Right lobe of liver (tissue), 6 donors: ENCODE results near the gene KIF14. TPM values are rescaled to one million over a fixed set of nuclear protein-coding genes. Genes with fewer than 3 reads are reported as not detected.
"Not testable (repeated sequence)": the region's sequence is repeated elsewhere in the genome, so short reads cannot be mapped to it uniquely, and the experiment has no call there.

ENCODE experiments used
- ATAC-seq, 4 donors: fragments of 200-7000 bp; cut with Tn5 transposase; one replicate each; pipeline ENCODE4 v1.9.1; 2020; ENCODE audit warnings: mild to moderate bottlenecking in 4 of 4, moderate library complexity in 4 of 4
- DNase-seq, 3 donors: peaks; one replicate each; pipeline ENCODE4 v3.0.0-alpha.2; 2020
- H3K27ac ChIP-seq, 3 donors: fragments of 200-600 bp; one replicate each; pipeline ENCODE4 v1.8.0; 2022
- H3K27me3 ChIP-seq, 2 donors: fragments of 200-600 bp; one replicate each; pipeline ENCODE4 v1.8.0; 2022
- H3K36me3 ChIP-seq, 4 donors: fragments of 200-600 bp; sonication (generic) in 1 of 4; one replicate each; pipeline versions ENCODE4 v1.5.1 to v1.8.0; 2017 to 2022; ENCODE audit warnings: control low read depth in 1 of 4
- H3K4me1 ChIP-seq, 4 donors: fragments of 200-600 bp; sonication (generic) in 1 of 4; one replicate each; pipeline versions ENCODE4 v1.5.1 to v1.8.0; 2017 to 2022; ENCODE audit warnings: control low read depth in 1 of 4
- H3K4me3 ChIP-seq, 3 donors: fragments of 200-600 bp; one replicate each; pipeline ENCODE4 v1.8.0; 2022
- H3K9me3 ChIP-seq, 4 donors: fragments of 200-600 bp; sonication (generic) in 1 of 4; one replicate each; pipeline versions ENCODE4 v1.5.1 to v1.8.0; 2017 to 2022; ENCODE audit warnings: control low read depth in 1 of 4
- CTCF ChIP-seq, 4 donors: fragments of 200-600 bp in 3 of 4; fragments of 450-650 bp in 1 of 4; IDR thresholded peaks; one replicate each; pipeline versions ENCODE4 v1.5.1 to v1.8.0; 2016 to 2022; ENCODE audit warnings: antibody characterized with exemption in 4 of 4, mild to moderate bottlenecking in 2 of 4
- POLR2A ChIP-seq: fragments of 450-650 bp; IDR thresholded peaks from one replicate; pipeline ENCODE4 v1.6.1; 2017; ENCODE audit warnings: antibody characterized with exemption, mild to moderate bottlenecking
- WGBS: methylation state at CpG from one replicate; pipeline ENCODE4 v1.1.6; 2018; ENCODE audit warnings: low coverage, low lambda C conversion rate; ENCODE audit not compliant: insufficient coverage; ENCODE audit errors: missing lambda C conversion rate; 5-methylcytosine and 5-hydroxymethylcytosine counted together
- intact Hi-C, 2 donors: fragments of 100-400 bp; cut with DNase I; formaldehyde crosslinking; loops; one replicate each; pipeline versions ENCODE4 v1.11.2 to v1.14.1; 2022
- total RNA-seq, 6 experiments: library from RNA; depleted of rRNA in 2 of 6; stranded (reverse); fragments of >200 nt in 2 of 6; fragmentation: NEBNext Ultra II Directional in 3 of 6; extraction: Animal tissue kit (Norgen Biotek cat#: 25700) in 3 of 6; gene quantifications; one replicate each; pipeline versions ENCODE4 v1.1.0 to v1.2.4, GENCODE V29; 2016 to 2023
- donor health status: DM: no; HTN: yes; CAD: no.
- donor health status: DM: no; HTN: no; CAD: no.
- donor health status: DM: no; HTN: no; CAD: no.
- donor health status: DM: no; HTN: yes; CAD: no.
- donor health status: DM: no; HTN: yes; CAD: no.

Gene KIF14
- total RNA-seq, 6 experiments from 2014 or later, result 0.15 to 0.49 (median 0.38) TPM

DNA sequence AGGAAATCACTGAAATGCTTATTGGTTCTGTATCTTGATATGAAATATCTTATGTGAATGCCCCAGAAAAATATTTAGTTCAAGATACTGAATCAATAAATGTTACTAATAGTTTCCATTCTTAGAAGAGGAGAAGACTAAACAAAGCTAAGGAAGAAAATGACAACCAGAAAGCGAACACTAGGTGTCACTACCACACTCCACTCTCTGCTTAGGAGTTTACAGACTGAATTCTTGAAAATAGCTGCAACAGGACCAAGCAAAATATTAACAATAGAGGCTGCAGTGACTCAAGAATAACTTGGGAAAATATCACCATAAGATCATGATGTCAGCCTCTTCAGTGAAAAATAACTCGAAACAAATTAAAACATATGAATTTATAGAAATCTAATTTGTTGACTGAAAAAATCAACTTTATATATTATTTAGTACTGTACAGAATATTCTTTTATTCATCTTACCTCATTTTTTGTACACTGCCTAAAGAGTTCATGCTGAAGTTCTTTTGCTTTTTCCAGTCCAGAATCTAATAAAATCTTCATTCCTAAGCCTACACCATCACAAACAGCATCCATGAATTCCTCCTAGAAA lies 61.6 kb downstream of the KIF14 start:
- intact Hi-C loops, result no loop called here
- H3K36me3 ChIP-seq, result no peaks in the 10 kb centered on the region
- H3K27ac ChIP-seq, result no peak overlapping the region
- no peak overlapping the region for H3K4me3 ChIP-seq
- peak; percentile 45 to 73 (median 66) for TF ChIP-seq CTCF (IDR thresholded peaks at IDR 0.05)
- no peak for TF ChIP-seq POLR2A
- H3K27me3 ChIP-seq, result no peaks in the 10 kb centered on the region
- no peak for DNase-seq
- ATAC-seq, result peak; percentile 71 to 81 (median 74)
- no peaks in the 10 kb centered on the region for H3K9me3 ChIP-seq
- H3K4me1 ChIP-seq, result no peaks in the 10 kb centered on the region
- WGBS, result 32% methylated on average over 2 of the region's 2 CpGs

DNA sequence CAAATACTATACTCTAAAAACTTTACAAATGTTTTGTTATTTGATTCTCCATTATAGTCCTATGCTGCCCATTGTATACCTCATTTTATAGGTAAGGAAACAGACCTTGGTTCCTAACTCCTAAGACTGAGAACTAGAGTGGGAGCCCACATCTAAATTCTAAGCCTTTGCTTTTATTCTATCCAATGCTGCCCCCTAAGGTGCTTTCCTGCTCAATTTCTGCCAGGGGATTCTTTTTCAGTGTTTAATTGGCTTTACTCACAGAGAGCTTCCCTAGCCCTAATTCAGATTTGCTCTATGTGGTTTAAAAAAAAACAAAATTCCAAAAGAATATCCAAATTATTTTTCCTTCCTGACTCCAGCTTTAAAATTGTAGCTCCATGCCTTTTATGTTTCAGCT lies 64.5 kb downstream of the KIF14 start:
- no peaks in the 10 kb centered on the region for H3K27me3 ChIP-seq
- DNase-seq (no peak), ATAC-seq (no peak)
- no peaks in the 10 kb centered on the region for H3K36me3 ChIP-seq
- no peaks in the 10 kb centered on the region for H3K4me1 ChIP-seq
- no peak overlapping the region for H3K4me3 ChIP-seq
- intact Hi-C loops, result no loop called here
- H3K9me3 ChIP-seq, result no peaks in the 10 kb centered on the region
- no peak overlapping the region for H3K27ac ChIP-seq
- TF ChIP-seq CTCF (IDR thresholded peaks at IDR 0.05) (no peak), POLR2A (no peak)

DNA sequence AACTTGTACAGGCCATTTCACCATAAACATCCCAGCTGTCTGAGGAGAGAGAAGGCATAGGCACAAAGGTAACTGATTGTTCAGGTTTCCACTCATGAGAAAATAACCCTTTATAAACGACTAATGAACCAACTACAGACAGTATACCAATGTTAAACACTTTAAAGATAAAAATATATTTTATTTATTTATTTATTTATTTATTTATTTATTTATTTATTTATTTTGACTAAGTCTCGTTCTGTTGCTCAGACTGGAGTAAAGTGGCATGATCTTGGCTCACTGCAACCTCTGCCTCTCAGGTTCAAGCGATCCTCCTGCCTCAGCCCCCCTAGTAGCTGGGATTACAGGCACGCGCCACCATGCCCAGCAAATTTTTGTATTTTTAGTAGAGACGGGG lies 67.8 kb downstream of the KIF14 start:
- DNase-seq, H3K9me3 ChIP-seq, H3K27me3 ChIP-seq, H3K4me3 ChIP-seq, H3K36me3 ChIP-seq, H3K27ac ChIP-seq, ATAC-seq, intact Hi-C loops, H3K4me1 ChIP-seq: not testable (repeated sequence)
- 99% methylated on average over 6 of the region's 6 CpGs for WGBS

DNA sequence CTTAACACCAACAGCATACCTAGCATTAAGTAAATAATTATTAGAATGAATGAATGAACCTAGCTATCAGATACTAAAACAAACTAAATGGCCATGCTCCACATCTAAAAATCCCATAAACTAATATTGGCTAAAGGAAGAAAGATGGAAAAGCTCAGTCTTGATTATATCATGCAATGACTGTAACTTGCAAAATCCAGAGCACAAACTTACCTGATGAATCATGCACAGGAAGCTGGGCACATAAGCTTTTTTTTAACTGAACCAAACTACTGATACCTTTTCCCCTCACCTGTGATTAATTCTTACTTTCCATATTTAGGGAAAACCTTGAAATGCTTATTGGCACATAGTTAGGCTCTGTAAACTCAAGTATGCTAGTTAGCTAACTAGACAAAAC lies 70.2 kb downstream of the KIF14 start:
- no peak for TF ChIP-seq CTCF (IDR thresholded peaks at IDR 0.05)
- TF ChIP-seq POLR2A, result no peak
- no peaks in the 10 kb centered on the region for H3K9me3 ChIP-seq
- no peak for DNase-seq
- ATAC-seq, result peak in 1 of 4 donors; percentile 45
- H3K27ac ChIP-seq, result no peak overlapping the region
- H3K4me3 ChIP-seq, result no peak overlapping the region
- H3K36me3 ChIP-seq, result no peaks in the 10 kb centered on the region
- intact Hi-C loops, result no loop called here
- no peaks in the 10 kb centered on the region for H3K27me3 ChIP-seq
- no peaks in the 10 kb centered on the region for H3K4me1 ChIP-seq

GRCh38 chr1:200547386-200547785 lies 73.2 kb downstream of the KIF14 start:
- no peak for ATAC-seq
- Histone ChIP-seq H3K4me3 (no peak overlapping the region), H3K27ac (no peak overlapping the region), H3K9me3 (no peaks in the 10 kb centered on the region), H3K4me1 (no peaks in the 10 kb centered on the region), H3K27me3 (no peaks in the 10 kb centered on the region), H3K36me3 (no peaks in the 10 kb centered on the region)
- 66% methylated on average over 4 of the region's 4 CpGs for WGBS
- intact Hi-C loops, result no loop called here
- DNase-seq, result no peak
- TF ChIP-seq CTCF (IDR thresholded peaks at IDR 0.05), result no peak
